Stimulated activated naive CD8-positive, alpha-beta T cell treated with anti-CD3 and anti-CD28 coated beads, Interleukin-15, Interleukin-2, amounts not matched to agents 100 U/mL and 50 U/mL, for 24 hours (primary cell): ENCODE data around the gene AGK.

Experiments used
- ATAC-seq: fragments of 150-1000 bp; cut with Tn5 transposase; one replicate; pipeline ENCODE4 v1.10.0; 2021
- DNase-seq: peaks from one replicate; pipeline ENCODE4 v3.0.0; 2021

The AGK gene, protein sequence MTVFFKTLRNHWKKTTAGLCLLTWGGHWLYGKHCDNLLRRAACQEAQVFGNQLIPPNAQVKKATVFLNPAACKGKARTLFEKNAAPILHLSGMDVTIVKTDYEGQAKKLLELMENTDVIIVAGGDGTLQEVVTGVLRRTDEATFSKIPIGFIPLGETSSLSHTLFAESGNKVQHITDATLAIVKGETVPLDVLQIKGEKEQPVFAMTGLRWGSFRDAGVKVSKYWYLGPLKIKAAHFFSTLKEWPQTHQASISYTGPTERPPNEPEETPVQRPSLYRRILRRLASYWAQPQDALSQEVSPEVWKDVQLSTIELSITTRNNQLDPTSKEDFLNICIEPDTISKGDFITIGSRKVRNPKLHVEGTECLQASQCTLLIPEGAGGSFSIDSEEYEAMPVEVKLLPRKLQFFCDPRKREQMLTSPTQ

GRCh38 chr7:141551094-141551781 is at the start of gene AGK:
AGK (plus strand) TSS chr7:141551410; CDS start chr7:141555467, 4,057 bp downstream.
- ATAC-seq (peak; percentile 92), DNase-seq (peak; percentile 85)

GRCh38 chr7:141501451-141501850 is 49.8 kb upstream of the AGK start:
- ATAC-seq (no peak), DNase-seq (no peak)

DNA sequence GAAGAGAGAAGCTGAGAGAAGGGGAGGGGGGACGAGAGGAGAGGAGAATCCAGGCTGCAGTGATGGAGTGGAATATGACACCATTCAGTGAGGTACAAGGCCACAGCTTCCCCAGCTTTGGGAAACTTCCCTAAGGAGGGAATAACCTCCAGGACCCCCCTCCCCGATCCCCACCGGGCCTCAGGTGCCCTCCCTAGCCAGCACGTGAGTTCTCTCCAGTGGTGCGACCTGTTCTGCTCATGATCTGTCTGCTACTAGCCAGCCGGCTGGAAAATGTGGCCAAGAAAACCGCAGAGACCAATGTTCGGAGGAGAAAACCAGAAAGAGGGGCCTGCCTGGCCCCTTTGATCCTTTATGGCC is 39.9 kb upstream of the AGK start:
- peak; percentile 23 for DNase-seq
- peak; percentile 52 for ATAC-seq

DNA sequence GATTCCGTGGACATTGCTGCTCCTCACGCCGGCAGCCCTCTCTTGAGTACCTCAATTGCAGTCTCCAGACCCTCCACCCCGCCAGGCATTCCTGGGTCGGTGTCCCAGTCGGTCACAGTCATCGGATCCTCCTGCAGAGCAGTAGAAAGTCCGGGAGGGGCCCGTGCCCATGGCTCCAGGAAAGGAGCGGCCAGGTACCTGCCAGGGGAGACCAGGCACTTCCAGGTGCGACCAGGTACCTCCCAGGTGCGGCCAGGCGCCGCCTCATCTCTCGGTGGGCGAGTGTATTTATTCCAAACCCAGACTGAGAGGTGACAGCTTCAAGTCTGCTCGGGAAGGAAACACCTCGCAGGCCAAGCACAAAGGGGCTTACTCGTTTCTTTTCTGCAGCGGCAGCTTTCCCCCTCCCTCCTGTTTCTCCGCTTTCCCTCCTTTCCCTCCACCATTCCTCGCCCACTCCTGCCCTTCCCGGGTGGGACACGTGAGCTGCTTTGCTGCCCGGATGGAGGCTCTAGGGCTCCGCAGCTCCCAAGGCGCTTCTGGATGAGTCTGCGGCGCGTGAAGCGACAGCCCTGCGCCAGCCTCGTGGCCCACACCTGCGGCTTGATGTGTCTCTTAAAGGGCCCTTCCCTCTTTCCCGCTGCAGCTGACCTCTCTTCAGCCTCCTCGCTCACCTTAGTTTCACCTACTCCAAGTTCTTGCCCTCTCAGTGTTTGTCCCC is 39.4 kb upstream of the AGK start:
- ATAC-seq (peak; percentile 36), DNase-seq (peak; percentile 15)

DNA sequence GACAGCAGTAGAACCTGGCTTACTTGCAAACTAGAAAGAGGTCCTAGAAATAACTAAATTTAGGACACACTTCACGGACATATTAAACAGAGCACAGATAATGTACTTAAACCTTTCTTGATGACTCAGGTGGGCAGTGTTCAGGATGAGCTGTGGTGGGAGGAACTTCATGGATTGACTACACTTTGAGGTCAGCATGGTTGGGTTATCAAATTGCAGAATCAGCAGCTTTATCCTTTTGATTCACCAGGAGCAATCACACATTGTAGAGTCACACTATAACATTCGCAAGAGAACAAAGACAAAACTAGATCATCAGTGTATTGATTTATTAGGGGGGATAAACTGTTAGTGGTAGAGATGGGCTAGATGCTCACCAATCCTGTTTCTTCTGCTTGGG is 38.6 kb upstream of the AGK start:
- DNase-seq (no peak), ATAC-seq (no peak)

GRCh38 chr7:141513720-141514119 is 37.5 kb upstream of the AGK start:
- no peak for ATAC-seq

DNA sequence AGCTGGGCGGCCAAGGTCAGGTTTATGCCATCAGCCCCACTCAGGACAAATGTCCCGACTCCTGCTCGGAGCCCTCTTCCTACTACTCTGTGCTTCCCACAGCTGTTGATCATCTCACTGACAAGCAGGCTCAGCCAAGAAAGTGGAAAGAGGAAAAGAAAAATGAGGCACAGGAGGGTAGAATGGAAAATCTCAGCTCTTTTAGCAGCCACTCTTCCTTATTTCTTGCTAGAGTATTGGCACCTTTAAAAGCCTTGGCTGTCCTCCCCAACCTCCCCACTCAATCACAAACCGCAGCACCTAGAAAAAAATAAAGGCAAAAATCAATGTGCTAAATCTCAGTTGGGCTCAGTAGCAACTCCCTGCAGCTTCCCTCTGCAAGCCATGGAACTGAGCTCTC is 35.3 kb upstream of the AGK start:
- DNase-seq (no peak), ATAC-seq (no peak)

More at GRCh38 chr7:141513720-141514119, 37.5 kb upstream of the AGK start:
- DNase-seq: no peak

GRCh38 chr7:141519623-141520022 is 31.6 kb upstream of the AGK start:
- no peak for ATAC-seq
- DNase-seq: no peak

GRCh38 chr7:141522657-141523342 is 28.4 kb upstream of the AGK start:
- ATAC-seq (peak; percentile 43), DNase-seq (no peak)

DNA sequence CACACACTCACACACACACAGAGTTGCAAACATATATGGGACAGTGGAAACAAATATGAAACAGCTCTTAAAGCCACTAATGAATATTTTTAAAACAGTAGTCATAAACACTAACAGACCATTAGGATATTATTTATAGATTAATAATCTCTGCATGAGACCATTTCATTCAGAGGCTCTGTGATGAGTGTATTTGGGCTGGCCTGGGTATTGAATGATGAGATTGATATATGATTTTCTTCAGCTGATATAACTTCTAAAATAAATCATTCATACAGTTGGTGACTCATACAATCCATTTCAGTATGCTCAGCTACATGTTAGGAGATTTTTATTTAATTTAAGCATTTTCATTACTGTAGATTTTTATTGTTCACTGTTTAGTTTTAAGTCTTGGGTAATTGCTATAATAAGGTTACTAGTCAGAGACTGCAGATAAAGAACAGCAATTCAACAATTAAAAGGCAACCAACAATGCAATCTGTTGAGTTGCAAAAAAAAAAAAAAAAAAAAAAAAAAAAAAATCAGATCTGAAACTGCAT is 25.2 kb upstream of the AGK start:
- ATAC-seq: no peak
- no peak for DNase-seq

DNA sequence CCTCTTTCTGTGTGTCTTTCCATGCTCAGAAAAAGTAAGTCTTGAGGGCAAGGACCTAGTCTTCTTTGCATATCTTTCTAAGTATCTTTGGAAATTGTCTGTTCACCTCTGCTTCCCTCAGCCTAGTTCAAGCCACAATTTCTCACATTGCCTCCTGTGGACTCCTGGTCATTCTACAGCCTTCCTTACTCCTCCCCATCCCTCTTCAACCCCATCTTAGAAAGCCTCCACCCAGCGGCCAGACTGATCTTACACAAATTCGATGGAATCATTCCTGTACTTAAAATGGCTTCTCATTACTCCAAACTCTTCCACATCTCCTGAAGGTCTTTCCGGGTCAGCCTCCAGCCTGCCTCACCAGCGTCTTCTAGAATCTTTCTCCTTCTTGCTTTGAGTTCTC is 24.1 kb upstream of the AGK start:
- no peak for ATAC-seq
- no peak for DNase-seq

DNA sequence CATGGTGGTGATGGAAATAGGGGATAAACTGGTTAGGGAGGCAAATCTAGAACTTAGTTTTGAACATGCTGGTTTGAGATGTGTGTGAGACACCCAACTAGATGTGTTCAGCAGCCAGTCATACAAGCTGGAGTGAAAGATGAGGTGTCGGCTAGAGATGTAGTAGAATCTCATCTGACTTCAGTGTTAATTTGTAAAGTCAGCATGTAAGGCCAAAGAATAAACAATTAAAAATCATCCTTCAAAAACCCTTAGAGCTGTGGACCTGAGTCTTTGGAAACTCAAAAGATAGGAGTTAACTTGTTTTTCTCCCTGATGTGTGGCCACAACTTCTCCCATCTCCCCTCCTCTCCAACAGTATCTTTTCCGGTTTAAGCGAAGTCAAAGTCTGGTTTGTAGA is 22.8 kb upstream of the AGK start:
- DNase-seq: no peak
- ATAC-seq: no peak

GRCh38 chr7:141533149-141533949 is 17.9 kb upstream of the AGK start:
- peak; percentile 69 for DNase-seq

DNA sequence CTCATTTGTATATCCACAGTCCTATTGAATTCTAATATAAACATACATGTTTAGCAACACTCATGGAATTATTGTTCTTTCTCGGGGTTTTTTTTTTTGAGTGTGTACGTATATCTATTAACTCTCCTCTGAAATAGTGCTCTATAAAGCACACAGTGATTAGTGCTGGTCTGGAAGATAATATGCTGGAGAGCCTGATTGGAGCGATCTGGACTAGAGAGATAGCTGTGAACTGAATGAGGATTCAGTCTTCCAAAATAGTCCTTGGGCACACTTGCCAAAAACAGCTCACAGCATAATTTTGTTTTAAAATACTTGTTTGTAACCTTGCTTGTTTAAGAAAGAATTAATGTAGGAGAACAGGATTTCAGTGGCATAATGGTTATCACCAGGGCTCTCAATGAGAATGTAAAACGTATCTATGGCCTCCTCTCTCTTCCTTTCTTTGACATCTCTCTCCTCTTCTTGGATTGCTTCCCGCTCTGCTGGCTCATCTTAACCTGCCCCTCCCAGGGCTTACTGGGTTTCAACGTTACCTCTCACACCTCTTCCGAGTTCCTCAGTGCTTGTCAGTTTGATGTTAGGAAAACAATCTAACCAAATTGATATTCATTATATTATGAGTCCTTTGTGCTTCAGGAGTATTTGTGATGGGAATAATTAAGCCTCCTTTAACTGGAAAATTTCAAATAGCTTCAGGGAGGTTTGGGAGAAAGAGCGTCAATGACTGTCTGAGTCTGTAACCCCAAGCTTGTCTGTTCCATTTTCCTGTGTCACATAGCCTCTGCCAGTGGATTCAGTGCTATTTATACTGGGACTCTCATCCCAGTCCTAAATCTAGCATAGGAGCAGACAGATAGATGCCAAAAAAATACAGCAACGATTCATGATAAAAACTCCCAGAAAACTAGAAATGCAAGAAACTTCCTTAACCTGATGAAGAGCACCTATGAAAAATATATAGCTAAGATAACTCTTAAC is 16.2 kb upstream of the AGK start:
- DNase-seq: no peak
- no peak for ATAC-seq

More at GRCh38 chr7:141533149-141533949, 17.9 kb upstream of the AGK start:
- ATAC-seq: peak; percentile 66

- DNase-seq (no peak), ATAC-seq (no peak)
These were observed 13.3 kb upstream of the AGK start for GRCh38 chr7:141537906-141538305.

DNA sequence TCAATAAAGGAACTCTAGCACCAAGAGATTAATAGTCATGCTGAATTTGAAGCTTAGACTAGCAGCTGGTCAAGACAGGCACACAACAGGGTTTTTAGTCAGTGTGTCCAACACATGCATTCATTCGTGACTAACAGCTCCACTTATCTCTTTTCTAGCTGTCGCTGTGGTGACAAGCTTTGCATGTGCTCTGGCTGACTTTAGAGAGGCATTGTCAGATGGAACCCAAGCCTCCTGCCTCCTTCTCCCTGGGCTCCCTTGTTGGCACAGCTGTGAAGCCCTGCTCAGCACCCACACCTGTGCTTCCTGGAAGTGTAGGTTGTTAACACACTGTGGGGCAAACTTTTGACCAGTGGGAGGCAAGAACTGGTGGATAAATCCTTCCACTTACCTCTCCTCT is 9.8 kb upstream of the AGK start:
- no peak for ATAC-seq
- no peak for DNase-seq

GRCh38 chr7:141544831-141545230 is 6.4 kb upstream of the AGK start:
- DNase-seq: no peak
- ATAC-seq: peak; percentile 21

GRCh38 chr7:141549582-141549981 is 1.6 kb upstream of the AGK start:
- ATAC-seq: no peak
- no peak for DNase-seq

DNA sequence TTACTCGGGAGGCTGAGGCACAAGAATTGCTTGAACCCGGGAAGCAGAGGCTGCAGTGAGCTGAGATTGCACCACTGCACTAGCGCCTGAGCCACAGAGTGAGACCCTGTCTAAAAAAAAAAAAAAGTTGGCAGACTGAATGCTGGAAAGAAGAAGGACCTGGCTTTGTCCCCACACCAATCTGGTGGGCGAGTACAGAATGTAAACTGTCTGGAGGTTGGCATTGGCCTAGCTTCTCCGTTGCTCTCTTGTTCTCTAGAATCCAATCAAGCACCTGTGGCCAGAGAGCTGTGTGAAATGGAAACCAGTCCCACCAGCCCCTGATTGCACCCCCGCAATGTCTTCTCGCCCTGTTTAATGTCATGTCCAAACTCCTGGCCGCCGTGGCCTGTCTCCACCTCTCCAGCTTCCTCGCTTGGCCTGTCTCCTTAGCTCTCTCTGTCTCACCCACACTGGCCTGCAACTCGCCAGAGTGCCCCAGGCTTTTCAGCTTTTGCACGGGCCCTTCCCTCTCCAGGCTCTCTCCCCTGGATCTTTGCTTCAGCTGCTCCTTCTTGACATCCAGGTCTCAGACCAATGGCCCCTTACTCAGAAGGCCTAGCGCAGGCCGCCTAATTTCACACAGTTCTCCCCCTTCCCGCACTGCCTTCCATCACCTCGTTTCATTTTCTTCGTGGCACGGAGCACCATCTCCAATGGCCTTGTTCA is 670 bp upstream of the AGK start:
- ATAC-seq: no peak
- DNase-seq: peak; percentile 17
